GM15510 (cell line): ENCODE measurements around the gene RASA3.

Experiments used
- POLR2A ChIP-seq: IDR thresholded peaks from 3 replicates; pipeline ENCODE4 v1.6.1; 2011; ENCODE audit warnings: borderline replicate concordance; ENCODE audit not compliant: insufficient read length; ENCODE audit errors: extremely low read depth

RASA3 gene

DNA sequence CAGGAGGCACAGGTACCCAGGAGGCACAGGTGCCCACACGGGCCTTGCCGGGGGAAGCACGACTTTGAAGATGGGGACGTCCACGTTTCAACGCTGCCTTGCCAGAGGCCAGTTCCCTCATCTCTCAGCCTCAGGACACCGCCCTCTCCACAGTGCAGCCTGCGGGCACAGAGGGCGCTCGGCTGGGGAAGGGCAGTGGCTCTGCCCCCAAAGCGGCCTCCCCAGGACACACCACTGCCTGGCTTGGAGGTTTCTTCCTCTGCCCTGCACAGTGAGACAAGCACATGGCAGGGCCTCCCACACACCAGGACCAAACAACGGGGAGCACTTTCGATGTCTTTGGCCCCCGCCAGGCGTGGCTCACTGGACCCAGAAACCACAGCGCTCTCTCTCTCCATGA lies 73.0 kb downstream of the RASA3 start:
- no peak for TF ChIP-seq POLR2A

DNA sequence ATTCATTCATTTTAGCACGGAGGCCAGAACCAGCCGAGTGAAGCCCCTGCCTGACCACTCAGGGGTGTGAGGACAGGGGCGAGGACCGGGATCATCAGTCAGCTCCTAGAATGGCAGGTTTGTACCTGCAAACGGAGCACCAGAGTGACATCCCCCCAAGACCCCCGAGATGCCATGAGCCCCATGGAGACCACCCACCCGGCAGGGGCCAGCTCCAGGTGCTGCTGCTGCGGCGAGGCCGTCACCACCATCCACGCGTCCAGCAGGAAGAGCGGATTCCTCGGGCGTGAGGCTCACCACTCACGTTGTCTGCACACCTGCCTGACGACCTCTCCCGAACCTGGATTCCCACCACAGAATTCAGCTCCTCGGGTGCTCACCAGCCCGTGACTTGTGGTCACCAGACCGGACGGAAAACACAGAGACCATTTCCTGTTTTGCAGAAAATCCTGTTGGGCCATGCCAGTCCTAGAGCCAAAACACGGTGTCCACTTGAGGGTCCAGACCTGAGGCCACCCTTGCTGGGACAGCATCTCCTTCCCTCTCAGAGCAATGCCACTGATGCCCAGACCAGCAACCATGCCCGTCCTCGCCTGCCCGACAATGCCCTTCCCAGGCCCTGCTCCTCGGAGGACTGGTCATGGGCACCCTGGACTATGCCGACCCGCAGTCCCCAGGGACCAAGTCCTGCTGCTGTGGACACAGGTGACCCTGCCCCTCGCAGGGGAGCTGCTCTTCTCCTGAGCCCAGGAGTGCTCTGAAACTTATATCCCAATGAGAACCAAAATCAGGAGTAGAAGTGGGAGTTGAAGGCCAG lies 74.2 kb downstream of the RASA3 start:
- TF ChIP-seq POLR2A, result no peak

DNA sequence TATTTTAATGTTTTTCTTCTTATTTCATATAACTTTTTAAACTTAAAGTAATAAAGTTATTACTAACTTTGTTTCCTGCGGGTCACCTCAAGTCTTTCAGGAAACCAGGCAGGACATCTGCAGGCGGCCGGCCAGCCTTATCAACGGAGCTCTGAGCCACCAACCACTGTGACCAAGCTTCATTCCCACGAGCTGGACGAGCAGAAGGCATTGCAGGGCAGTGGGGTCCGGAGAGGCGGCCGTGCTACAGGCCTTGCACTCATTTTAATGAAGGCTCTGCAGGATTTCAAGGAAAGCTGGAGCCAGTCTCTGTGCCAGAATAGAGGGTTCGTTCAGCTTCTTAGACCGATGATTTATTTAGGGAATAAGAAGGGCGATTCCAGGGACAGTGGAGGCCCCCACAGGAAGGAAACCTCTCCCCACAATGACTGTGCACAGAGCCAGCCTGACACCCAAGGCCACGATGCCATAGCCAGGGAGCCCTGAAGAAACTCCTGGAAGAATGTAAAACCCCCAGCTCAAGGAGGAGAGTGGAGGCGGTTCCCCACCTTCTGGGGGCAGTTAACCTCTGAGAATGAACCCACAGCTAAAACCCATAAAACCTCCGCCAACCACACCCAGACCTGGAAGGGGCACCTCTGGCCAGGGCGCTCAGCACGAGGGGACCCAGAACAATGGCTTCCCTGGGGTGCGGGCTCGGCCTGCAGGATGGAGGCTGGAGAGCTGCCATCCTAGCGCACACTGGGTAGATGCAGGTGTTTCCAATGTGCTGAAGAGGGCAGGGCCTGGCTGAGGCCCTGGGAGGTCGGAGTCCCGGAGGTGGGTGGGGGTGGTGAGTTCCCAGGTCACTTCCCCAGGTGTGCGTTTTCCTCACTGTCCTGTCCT lies 75.0 kb downstream of the RASA3 start:
- TF ChIP-seq POLR2A, result no peak

DNA sequence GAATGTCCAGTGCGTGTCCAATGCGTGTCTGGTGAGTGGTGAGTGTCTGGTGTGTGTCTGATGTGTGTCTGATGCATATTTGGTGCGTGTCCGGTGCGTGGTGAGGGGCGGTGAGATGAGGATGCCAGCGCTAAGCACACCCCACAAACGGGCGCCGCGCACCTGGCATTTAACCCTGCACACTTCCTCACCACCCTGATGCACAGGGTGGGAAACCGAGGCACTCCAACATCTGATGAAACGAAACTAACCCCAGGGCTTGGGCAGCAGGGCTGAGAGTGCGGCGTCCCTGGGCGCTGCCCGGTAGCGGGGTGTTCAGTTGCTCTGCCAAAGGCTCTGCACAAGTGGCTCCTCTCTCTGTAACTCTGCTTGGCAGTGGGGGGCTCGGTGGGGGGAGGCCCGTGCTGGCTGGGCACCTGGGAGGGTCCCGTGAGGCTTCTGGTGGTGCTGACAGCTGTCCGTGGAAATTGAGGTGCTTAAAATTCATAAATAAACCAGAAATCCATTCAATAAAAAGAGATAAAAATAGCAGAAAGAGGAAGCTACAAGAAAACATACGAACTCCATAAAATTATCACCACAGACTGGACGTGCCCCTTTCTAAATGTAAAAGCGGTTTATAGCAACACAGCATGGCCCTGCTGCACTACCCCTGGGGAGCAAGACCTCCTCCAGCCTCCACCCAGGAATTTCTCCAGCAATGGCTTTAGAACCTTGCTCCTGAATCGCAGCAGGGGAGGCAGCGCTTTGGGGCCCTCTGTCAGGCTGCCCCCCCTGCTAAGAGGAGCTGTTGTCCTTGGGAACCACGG lies 76.0 kb downstream of the RASA3 start:
- TF ChIP-seq POLR2A, result no peak

DNA sequence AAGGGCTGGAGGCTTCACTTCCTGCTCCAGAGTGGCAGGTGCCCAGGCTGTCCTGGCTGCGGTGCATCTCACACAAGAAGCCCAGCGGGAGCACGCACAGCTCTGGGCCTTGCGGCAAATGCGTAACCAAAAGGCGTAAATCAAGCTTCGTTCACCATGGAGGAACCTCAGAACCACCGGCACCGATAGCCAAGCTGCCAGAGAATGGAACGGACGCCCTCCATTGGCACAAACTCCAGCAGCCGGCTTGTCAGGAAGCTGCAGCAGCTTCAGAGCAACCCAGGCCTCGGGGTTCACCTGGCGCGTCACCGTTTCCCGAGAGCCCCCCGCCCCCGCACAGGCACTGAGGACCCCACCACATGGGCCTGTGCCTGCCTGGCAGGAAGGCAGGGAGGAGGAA lies 76.7 kb downstream of the RASA3 start:
- no peak for TF ChIP-seq POLR2A

DNA sequence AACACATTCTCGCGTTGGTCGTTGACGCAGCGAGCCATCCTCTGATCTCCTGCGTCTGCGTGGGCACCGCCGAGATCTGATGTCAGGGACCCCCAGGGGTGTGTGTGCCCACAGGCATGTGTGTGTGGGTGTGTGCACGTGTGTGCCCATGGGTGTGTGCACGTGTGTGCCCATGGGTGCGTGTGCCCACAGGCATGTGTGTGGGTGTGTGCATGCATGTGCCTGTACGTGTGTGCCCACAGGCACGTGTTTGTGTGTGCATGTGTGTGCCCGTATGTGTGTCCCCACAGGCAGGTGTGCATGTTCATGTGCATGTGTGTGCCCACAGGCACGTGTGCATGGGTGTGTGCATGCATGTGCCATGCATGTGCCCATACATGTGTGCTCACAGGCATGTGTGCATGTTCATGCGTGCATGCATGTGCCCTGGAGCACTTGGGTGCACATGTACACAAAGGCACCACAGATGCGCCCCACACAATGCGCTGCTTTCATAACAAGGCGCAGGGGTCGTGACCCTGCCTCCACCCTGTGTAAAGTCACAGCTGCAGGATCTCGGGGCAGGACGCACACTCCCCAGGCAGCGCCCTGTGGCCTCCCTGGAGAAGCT lies 77.5 kb downstream of the RASA3 start:
- TF ChIP-seq POLR2A, result no peak

DNA sequence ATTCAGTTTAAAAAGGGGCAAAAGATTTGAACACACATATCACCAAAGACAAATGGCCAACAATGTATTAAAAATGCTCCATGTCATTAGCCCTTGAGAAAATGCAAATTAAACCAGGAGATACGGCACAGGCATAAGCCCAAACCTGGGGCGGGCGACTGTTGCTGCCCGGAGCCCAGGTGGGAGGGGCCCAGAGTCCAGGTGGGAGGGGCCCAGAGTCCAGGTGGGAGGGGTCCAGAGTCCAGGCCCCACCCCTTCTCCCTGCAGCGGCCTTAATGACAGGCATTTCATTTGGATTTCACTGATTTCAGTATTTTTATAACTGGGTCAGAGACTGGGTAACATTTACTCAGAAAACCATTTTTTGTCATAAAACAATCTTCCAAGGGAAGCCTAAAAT lies 78.2 kb downstream of the RASA3 start:
- no peak for TF ChIP-seq POLR2A

DNA sequence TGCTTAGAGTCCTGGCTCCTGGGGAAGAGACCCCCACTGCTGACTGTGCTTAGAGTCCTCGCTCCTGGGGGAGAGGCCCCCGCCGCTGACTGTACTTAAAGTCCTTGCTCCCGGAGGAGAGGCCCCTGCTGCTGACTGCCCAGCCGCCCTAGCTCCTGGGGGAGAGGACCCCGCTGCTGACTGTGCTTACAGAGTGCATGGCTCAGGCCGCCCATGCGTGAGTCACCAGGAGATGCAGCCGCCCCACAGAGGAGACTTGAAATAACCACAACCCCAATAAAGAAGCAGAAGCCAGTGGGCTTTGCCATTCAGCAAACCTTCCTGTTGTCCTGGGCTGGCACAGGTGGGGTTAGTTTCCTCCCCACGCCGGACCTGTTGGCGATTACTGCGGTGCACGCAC lies 79.4 kb downstream of the RASA3 start:
- TF ChIP-seq POLR2A, result no peak

DNA sequence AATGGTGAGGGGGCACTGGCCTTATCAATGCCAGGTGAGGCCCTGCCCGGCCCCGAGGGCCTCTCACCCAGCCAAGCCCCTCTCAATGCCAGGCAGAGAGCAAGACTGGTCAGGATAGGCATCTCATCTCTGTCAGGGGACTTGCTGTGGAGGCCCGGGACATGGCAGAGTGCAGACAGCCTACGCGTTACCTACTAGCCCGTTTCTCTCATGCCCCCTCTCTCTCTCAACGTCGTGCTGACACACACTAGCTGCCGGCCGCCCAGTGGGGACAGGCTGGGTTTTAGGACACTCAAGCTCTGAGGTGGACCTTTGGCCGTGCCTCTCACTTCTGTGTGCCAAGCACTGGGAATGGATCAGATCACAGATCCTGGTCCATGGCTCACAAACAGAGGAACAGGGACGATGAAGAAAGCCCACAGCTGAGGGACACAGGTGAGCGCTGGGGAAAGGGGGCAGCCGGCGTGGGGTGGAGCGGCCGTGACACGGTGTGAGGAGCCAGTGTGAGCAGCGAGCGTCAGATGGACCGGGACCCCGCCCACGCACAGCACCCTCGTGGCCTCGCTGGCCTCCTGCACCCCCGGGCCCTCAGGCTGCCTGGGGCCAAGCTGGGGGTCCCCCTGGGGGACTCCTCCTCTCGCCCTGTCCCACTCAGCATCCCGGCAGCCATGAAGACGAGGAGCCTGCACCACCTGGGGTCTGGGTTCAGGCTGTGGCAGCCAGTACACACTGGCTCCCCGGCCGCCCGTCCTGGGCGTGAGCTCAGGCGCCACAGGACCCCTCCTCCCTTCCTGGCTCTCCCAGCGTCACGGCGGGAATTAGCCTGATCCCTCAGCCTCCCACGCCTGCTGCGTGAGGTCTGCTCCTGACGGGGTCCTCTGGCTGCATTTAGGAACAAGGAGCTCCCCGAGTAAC lies 81.6 kb downstream of the RASA3 start:
- no peak for TF ChIP-seq POLR2A

DNA sequence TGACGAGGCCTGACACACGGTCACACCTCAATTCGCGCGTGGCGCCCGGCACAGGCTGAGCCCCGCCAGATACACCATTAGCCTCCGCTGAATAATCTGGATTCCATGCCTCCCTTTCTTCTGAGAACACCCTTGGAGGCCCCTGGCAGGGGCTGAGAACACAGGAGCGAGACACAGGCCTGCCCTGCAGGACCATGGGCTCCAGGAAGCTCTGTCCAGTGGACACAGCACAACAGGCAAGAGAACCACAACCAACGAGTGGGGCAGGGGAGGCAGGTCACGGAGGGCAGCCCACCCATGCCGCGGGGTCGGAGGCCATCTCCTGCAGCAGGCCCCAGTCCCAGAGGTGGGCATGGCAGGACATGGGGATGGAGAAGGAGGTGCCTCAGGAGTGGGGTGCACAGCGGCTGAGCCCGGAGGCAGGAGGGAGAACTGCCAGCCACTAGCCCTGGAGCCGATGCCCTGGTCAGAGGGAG lies 82.8 kb downstream of the RASA3 start:
- TF ChIP-seq POLR2A, result no peak

DNA sequence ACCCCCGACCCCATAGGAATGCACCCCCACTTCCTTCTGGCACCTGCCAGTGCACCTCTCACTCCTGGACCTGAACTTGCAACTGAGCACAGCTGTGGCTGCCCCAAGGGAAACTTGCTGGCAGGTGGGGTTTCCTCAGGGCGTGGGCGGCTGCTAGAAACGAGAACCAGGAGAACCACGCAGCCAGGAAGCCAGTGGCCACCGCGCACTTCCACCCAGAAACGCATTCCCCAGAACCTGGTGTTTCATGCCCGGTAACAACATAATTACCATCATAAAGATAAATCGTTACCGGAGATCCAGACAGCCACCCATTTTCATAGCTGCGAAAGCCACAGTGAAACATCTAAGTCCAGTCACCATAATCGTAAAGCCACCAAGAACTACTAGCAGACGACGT lies 83.4 kb downstream of the RASA3 start:
- TF ChIP-seq POLR2A, result no peak

DNA sequence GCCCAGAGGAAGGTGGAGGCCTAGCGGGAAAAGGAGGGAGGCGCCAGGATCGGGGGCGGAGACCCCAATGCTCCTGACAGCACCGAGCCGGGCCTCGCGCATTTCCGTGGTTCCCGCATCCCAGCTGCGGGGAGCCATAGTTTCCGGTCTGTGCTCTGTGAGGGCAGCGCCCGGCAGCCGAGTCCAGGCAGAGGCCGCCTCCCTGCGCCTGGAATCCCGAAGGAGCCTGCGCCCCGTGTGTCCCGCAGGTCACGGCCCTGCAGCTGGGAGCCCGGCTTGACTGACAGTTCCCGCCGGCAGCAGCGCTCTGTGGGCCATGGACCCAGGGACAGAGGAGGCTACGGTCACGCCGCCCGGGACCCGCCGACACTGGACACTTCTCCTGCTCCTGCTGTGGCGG lies 84.0 kb downstream of the RASA3 start:
- TF ChIP-seq POLR2A, result no peak

DNA sequence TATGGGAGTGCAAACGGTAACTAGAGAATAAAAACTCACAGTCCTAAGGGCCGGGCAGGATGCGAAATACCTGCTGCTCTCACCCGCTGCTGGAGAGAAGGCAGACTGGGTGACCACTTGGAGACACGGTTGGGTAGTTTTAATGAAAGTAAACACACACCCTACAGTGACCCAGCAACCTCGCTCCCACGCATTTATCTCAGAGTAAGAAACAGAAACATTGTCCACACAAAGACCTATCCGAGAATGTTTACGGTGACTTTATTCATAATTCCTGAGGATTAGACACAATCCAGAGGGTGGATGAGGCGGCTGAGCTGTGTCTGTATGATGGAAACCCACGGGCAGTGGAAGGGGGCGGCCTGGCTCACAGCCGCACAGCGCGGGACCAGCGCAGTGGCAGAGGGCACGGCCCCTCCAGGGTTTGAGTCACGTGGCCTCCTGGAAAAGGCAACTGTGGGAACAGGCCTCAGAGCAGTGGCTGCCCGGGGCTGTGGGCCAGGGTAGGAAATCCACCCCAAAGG lies 85.0 kb downstream of the RASA3 start:
- no peak for TF ChIP-seq POLR2A
